DND-41 (cell line): ENCODE results near the gene KCNN1.

ENCODE experiments used
- ATAC-seq: fragments of 200-7000 bp; cut with Tn5 transposase; 3 replicates; pipeline ENCODE4 v1.9.1; 2021; ENCODE audit warnings: low read depth; ENCODE audit not compliant: insufficient read depth
- DNase-seq: peaks from one replicate; pipeline ENCODE4 v3.0.0-alpha.2; 2020
- H2AFZ ChIP-seq: 2 replicates; pipeline ENCODE4 v1.6.0; 2012; ENCODE audit warnings: low read depth, low read length
- H3K27ac ChIP-seq: 2 replicates; pipeline ENCODE4 v1.5.1; 2012; ENCODE audit warnings: low read length, inconsistent platforms
- H3K27me3 ChIP-seq: fragments of 200-600 bp; sonication (generic); 2 replicates; pipeline ENCODE4 v1.6.0; 2012; ENCODE audit warnings: low read length, mild to moderate bottlenecking, inconsistent platforms; ENCODE audit not compliant: insufficient read depth, poor library complexity
- H3K36me3 ChIP-seq: 2 replicates; pipeline ENCODE4 v1.5.1; 2012; ENCODE audit warnings: low read length, inconsistent platforms; ENCODE audit not compliant: insufficient read depth
- H3K4me1 ChIP-seq: 2 replicates; pipeline ENCODE4 v1.5.1; 2012; ENCODE audit warnings: mild to moderate bottlenecking, low read length; ENCODE audit not compliant: insufficient read depth
- H3K4me2 ChIP-seq: 2 replicates; pipeline ENCODE4 v1.6.0; 2012; ENCODE audit warnings: mild to moderate bottlenecking, moderate library complexity, low read length, inconsistent platforms; ENCODE audit not compliant: insufficient read depth
- H3K4me3 ChIP-seq, 2 experiments: fragments of 200-600 bp in 1 of 2; shearing (Covaris generic) in 1 of 2; 2 replicates each; pipeline ENCODE4 v1.5.1; 2012 to 2016; ENCODE audit warnings: inconsistent platforms in 2 of 2, low read length in 2 of 2, mild to moderate bottlenecking in 2 of 2, low read depth in 1 of 2, moderate library complexity in 1 of 2
- H3K79me2 ChIP-seq: 2 replicates; pipeline ENCODE4 v1.6.0; 2012; ENCODE audit warnings: low read length, inconsistent platforms; ENCODE audit not compliant: insufficient read depth
- H3K9ac ChIP-seq: 2 replicates; pipeline ENCODE4 v1.6.0; 2012; ENCODE audit warnings: low read depth, mild to moderate bottlenecking, inconsistent platforms, low read length, moderate library complexity
- H3K9me3 ChIP-seq: 2 replicates; pipeline ENCODE4 v1.5.1; 2012; ENCODE audit warnings: low read length, moderate library complexity, mild to moderate bottlenecking, inconsistent platforms; ENCODE audit not compliant: insufficient read depth, severe bottlenecking
- H4K20me1 ChIP-seq: 2 replicates; pipeline ENCODE4 v1.6.0; 2012; ENCODE audit warnings: low read length; ENCODE audit not compliant: insufficient read depth
- EZH2 ChIP-seq: IDR thresholded peaks from 3 replicates; pipeline ENCODE4 v1.6.1; 2012; ENCODE audit warnings: borderline replicate concordance, low read depth, mild to moderate bottlenecking, moderate library complexity, low read length, inconsistent platforms; ENCODE audit not compliant: severe bottlenecking
- TF ChIP-seq, protein P1 (sequence below): IDR thresholded peaks from 2 replicates; pipeline ENCODE4 v1.5.1; 2012; ENCODE audit warnings: borderline replicate concordance, low read length, moderate library complexity, mild to moderate bottlenecking; ENCODE audit not compliant: poor library complexity, severe bottlenecking; ENCODE audit errors: extremely low read depth

The KCNN1 gene

DNA sequence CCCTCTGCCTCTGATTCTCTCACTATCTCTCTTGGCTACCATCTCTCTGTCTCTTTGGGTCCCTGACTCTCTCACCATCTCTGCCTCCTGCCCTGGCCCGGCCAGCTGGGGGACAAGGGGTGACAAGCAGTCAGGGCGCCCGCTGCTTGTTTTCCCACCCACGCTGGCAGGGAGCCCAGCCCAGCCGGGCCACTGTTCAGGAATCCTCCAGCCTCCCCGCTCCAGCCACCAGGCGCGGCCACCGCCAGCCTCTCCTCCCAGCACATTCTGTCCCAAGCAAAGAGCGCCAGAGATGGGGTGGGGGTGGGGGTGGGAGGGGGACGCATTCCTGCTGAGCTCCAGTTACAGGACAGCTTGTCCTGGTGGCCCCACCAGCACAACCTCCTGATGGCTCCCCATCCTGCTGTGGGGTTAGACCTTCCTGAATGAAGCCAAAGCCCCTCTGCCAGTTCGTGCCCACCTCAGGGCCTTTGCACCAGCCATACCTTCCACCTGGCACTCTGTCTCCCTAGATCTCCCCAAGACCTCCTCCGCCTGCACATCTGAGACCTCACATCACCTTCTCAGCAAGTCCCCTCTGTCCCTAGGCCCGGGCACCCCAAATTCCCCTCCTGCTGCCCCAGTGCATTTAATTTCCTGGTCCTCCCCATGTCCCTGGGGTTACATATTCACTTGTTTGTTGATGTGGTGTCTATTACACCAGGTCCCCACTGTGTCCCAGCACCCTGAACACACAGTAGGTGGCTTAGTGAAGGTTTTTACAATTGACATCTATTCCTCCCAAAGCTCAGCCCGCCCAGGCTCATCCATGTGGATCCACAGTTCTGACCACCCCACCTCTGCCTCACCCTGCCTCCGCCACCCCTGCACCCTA is 53.5 kb downstream of the KCNN1 start:
- H3K9me3 ChIP-seq, result no peaks in the 10 kb centered on the region
- DNase-seq (no peak), ATAC-seq (no peak)
- H3K27me3 ChIP-seq, result no peaks in the 10 kb centered on the region
- H3K79me2 ChIP-seq, result peaks cover 24% of the 10 kb centered on the region
- H3K4me2 ChIP-seq, result no peak overlapping the region
- H3K36me3 ChIP-seq, result peaks cover under 1% of the 10 kb centered on the region; the same call in 1 of the 2 replicates
- H3K4me3 ChIP-seq, result no peak overlapping the region
- no peak overlapping the region for H3K9ac ChIP-seq
- H4K20me1 ChIP-seq, result no peaks in the 10 kb centered on the region
- H2AFZ ChIP-seq, result no peak overlapping the region
- H3K27ac ChIP-seq, result peak overlapping the region; percentile 100
- TF ChIP-seq, protein P1, sequence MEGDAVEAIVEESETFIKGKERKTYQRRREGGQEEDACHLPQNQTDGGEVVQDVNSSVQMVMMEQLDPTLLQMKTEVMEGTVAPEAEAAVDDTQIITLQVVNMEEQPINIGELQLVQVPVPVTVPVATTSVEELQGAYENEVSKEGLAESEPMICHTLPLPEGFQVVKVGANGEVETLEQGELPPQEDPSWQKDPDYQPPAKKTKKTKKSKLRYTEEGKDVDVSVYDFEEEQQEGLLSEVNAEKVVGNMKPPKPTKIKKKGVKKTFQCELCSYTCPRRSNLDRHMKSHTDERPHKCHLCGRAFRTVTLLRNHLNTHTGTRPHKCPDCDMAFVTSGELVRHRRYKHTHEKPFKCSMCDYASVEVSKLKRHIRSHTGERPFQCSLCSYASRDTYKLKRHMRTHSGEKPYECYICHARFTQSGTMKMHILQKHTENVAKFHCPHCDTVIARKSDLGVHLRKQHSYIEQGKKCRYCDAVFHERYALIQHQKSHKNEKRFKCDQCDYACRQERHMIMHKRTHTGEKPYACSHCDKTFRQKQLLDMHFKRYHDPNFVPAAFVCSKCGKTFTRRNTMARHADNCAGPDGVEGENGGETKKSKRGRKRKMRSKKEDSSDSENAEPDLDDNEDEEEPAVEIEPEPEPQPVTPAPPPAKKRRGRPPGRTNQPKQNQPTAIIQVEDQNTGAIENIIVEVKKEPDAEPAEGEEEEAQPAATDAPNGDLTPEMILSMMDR, result no peak
- H3K4me1 ChIP-seq, result peaks cover 43% of the 10 kb centered on the region

DNA sequence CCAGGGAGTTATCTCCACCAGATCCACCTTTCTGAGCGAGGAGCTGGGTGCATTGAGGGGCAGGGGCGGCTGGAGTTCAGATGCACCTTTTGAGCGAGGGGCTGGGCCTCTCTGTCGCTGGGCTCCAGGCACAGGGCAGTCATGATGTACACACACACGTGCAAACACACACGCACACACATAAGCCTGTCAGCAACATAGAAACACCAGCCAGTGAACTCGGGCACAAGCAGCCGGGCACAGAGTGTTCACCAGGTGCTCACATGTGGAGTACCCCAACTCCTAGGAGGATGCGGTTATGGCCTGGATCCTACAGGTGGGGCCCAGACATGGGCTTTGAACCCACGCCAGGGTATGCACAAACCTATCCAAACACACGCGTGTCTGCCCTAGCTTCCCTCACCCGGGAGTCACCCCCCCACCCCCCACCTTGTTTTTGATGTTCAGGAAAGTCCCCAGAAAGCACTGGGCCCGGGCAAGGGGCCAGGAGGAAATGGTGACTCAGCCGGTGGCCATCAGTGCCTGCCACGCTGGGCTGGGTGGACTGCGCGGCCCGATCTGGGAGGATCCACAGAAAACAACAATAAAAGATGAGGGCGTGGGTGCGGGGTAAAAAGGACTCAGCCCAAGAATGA is 54.3 kb downstream of the KCNN1 start:
- Histone ChIP-seq H3K4me3 (peak overlapping the region; percentile 95 to 96; a peak in 3 of 4 replicates), H3K79me2 (peaks cover 24% of the 10 kb centered on the region), H3K27ac (peak overlapping the region; percentile 100), H3K36me3 (no peaks in the 10 kb centered on the region), H3K27me3 (no peaks in the 10 kb centered on the region), H2AFZ (no peak overlapping the region), H3K4me1 (peaks cover 38% of the 10 kb centered on the region), H3K9me3 (no peaks in the 10 kb centered on the region), H3K9ac (peak overlapping the region; percentile 73), H3K4me2 (peak overlapping the region; percentile 88), H4K20me1 (no peaks in the 10 kb centered on the region)
- no peak for ATAC-seq
- DNase-seq, result no peak
- TF ChIP-seq EZH2, result no peak
- TF ChIP-seq, protein P1, result no peak

DNA sequence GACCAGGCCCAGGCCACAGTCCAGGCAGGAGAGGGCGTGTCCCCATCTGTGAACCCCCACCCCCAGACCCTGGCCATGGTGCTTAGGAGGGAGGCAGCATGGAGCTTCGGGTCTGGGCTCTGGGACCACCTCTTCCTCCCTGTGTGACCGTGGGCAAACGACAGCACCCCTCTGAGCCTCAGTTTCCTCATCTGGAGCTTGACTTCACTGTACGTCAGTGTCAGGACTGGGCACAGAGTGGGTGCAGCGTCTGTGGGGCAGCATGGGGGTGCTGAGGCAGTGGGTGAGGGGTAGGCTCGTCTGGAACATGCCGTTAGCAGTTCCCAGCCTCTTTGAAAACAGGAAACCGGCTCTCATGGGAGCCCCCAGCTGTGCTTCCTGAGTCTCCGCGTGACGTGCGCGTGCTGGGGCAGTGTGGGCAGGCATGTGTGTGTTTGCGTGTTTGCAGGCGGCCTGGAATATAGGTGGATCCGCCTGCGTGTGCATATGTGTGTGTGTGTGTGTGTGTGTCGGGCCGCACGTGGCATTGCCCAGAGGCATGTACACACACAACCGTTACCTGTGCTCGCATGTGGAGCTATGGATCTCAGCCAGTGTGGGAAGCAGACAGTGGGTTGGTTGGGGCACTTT is 56.8 kb downstream of the KCNN1 start:
- Histone ChIP-seq H3K36me3 (no peaks in the 10 kb centered on the region), H4K20me1 (no peaks in the 10 kb centered on the region), H3K27me3 (no peaks in the 10 kb centered on the region), H3K4me1 (peaks cover 38% of the 10 kb centered on the region), H2AFZ (peak overlapping the region; percentile 61), H3K27ac (peak overlapping the region; percentile 100), H3K4me3 (peak overlapping the region; percentile 13 to 95; a peak in 3 of 4 replicates), H3K79me2 (peaks cover 24% of the 10 kb centered on the region), H3K9ac (peak overlapping the region; percentile 73), H3K9me3 (no peaks in the 10 kb centered on the region), H3K4me2 (peak overlapping the region; percentile 88)
- ATAC-seq (peak; percentile 82), DNase-seq (peak; percentile 91)
- TF ChIP-seq, protein P1, result no peak
- TF ChIP-seq EZH2, result no peak
